CD14-positive monocyte (primary cell): ENCODE measurements around the gene PAPPA. TPM values are rescaled to one million over a fixed set of nuclear protein-coding genes. Genes with fewer than 3 reads are reported as not detected.

Experiments
- DNase-seq, 3 donors: peaks; one replicate each; pipeline ENCODE4 v3.0.0-alpha.2; 2011 to 2022
- H2AFZ ChIP-seq: 2 replicates; pipeline ENCODE4 v1.6.0; 2012; ENCODE audit warnings: mild to moderate bottlenecking, low read depth, low read length, inconsistent platforms; ENCODE audit not compliant: insufficient read depth, poor library complexity, severe bottlenecking
- H3K27ac ChIP-seq, 2 donors: 1 replicate in 1 of 2; 2 replicates in 1 of 2; pipeline ENCODE4 v1.5.1; 2012 to 2013; ENCODE audit warnings: low read length in 2 of 2, control low read depth in 1 of 2, inconsistent platforms in 1 of 2, low read depth in 1 of 2, mild to moderate bottlenecking in 1 of 2
- H3K27me3 ChIP-seq, 2 donors: one replicate each; pipeline versions ENCODE4 v1.6.0 to v1.6.1; 2011 to 2013; ENCODE audit warnings: low read length in 2 of 2; ENCODE audit not compliant: control insufficient read depth in 2 of 2, insufficient read depth in 2 of 2
- H3K36me3 ChIP-seq, 2 donors: replicated peaks in 1 of 2; 1 replicate in 1 of 2; 2 replicates in 1 of 2; pipeline versions ENCODE4 v1.5.1 to v1.6.1; 2012 to 2013; ENCODE audit warnings: low read length in 2 of 2, control low read depth in 1 of 2, inconsistent platforms in 1 of 2, mild to moderate bottlenecking in 1 of 2; ENCODE audit not compliant: insufficient read depth in 2 of 2, control insufficient read depth in 1 of 2
- H3K4me1 ChIP-seq, 2 donors: 1 replicate in 1 of 2; 2 replicates in 1 of 2; pipeline versions ENCODE4 v1.5.1 to v1.6.1; 2012 to 2013; ENCODE audit warnings: low read length in 2 of 2, control low read depth in 1 of 2, inconsistent platforms in 1 of 2, mild to moderate bottlenecking in 1 of 2, moderate library complexity in 1 of 2; ENCODE audit not compliant: insufficient read depth in 2 of 2, control insufficient read depth in 1 of 2
- H3K4me2 ChIP-seq: replicated peaks from 2 replicates; pipeline ENCODE3; 2012; ENCODE audit warnings: low read length, moderate library complexity, mild to moderate bottlenecking; ENCODE audit not compliant: poor library complexity, severe bottlenecking; ENCODE audit errors: extremely low read depth
- H3K4me3 ChIP-seq, 3 experiments: fragments of 200-600 bp in 1 of 3; sonication (generic) in 1 of 3; replicated peaks in 1 of 3; 1 replicate in 2 of 3; 2 replicates in 1 of 3; pipeline ENCODE4 v1.5.1; 2011 to 2013; ENCODE audit warnings: low read length in 3 of 3, mild to moderate bottlenecking in 3 of 3, control low read depth in 2 of 3, low read depth in 2 of 3, inconsistent platforms in 1 of 3, moderate library complexity in 1 of 3
- H3K79me2 ChIP-seq: 2 replicates; pipeline ENCODE4 v1.6.0; 2012; ENCODE audit warnings: mild to moderate bottlenecking, control low read depth, inconsistent platforms, low read length, moderate library complexity; ENCODE audit not compliant: insufficient read depth
- H3K9ac ChIP-seq: 2 replicates; pipeline ENCODE4 v1.6.0; 2017; ENCODE audit warnings: low read length, mild to moderate bottlenecking; ENCODE audit not compliant: insufficient read depth, poor library complexity, severe bottlenecking
- H3K9me3 ChIP-seq, 2 donors: replicated peaks in 1 of 2; 1 replicate in 1 of 2; 2 replicates in 1 of 2; pipeline versions ENCODE4 v1.5.1 to v1.6.1; 2012 to 2013; ENCODE audit warnings: low read length in 2 of 2, control low read depth in 1 of 2; ENCODE audit not compliant: control insufficient read depth in 1 of 2, insufficient read depth in 1 of 2
- H4K20me1 ChIP-seq: 2 replicates; pipeline ENCODE4 v1.6.0; 2012; ENCODE audit warnings: mild to moderate bottlenecking, low read length, control low read depth, moderate library complexity; ENCODE audit not compliant: insufficient read depth
- H3K27ac Mint-ChIP-seq, 7 donors: one replicate each; pipeline ENCODE4 v1.8.0; 2020; ENCODE audit warnings: mild to moderate bottlenecking in 7 of 7, mixed read lengths in 7 of 7, moderate library complexity in 6 of 7, inconsistent platforms in 2 of 7
- H3K27me3 Mint-ChIP-seq, 3 donors: one replicate each; pipeline ENCODE4 v1.8.0; 2021 to 2022; ENCODE audit warnings: low read depth in 3 of 3, mild to moderate bottlenecking in 3 of 3, mixed read lengths in 3 of 3, moderate library complexity in 3 of 3, inconsistent platforms in 1 of 3
- H3K36me3 Mint-ChIP-seq, 2 donors: one replicate each; pipeline ENCODE4 v1.8.0; 2020; ENCODE audit warnings: mixed read lengths in 2 of 2, inconsistent platforms in 1 of 2, mild to moderate bottlenecking in 1 of 2
- H3K4me1 Mint-ChIP-seq: one replicate; pipeline ENCODE4 v1.8.0; 2020; ENCODE audit warnings: mild to moderate bottlenecking, mixed read lengths
- H3K4me3 Mint-ChIP-seq, 2 donors: one replicate each; pipeline ENCODE4 v1.8.0; 2020; ENCODE audit warnings: mild to moderate bottlenecking in 2 of 2, mixed read lengths in 2 of 2, moderate library complexity in 1 of 2
- H3K9me3 Mint-ChIP-seq, 7 donors: one replicate each; pipeline ENCODE4 v1.8.0; 2020 to 2022; ENCODE audit warnings: mixed read lengths in 7 of 7, mild to moderate bottlenecking in 6 of 7, moderate library complexity in 6 of 7, inconsistent platforms in 2 of 7
- CTCF ChIP-seq: fragments of 200-600 bp; IDR thresholded peaks from one replicate; pipeline ENCODE4 v1.8.0; 2022; ENCODE audit warnings: antibody characterized with exemption, mild to moderate bottlenecking
- WGBS: methylation state at CpG from one replicate; pipeline ENCODE4 v1.1.5; 2013; ENCODE audit warnings: missing lambda C conversion rate; ENCODE audit not compliant: insufficient coverage; 5-methylcytosine and 5-hydroxymethylcytosine counted together
- intact Hi-C, 2 donors: fragments of 100-400 bp; cut with micrococcal nuclease; formaldehyde crosslinking; loops; one replicate each; pipeline versions ENCODE4 v1.15.0 to v1.15.1; 2023
- polyA plus RNA-seq, 3 donors: library from polyadenylated mRNA; depleted of rRNA in 1 of 3; unstranded in 2 of 3; stranded (reverse) in 1 of 3; fragments of 300-500 nt in 2 of 3; fragments of >200 nt in 1 of 3; fragmentation: Illumina TruSeq in 2 of 3; gene quantifications; 1 replicate in 2 of 3; 2 replicates in 1 of 3; pipeline ENCODE4 v1.2.3, GENCODE V29; 2012 to 2021

The PAPPA gene
- polyA plus RNA-seq, 3 donors, result not detected

GRCh38 chr9:116379821-116380220, 226.2 kb downstream of the PAPPA start:
- intact Hi-C loops, result no loop called here
- H3K9me3 Mint-ChIP-seq, result peaks cover 0 to 9% (median 0%) of the 10 kb centered on the region in 7 donors

GRCh38 chr9:116380496-116380995, 227.0 kb downstream of the PAPPA start:
- no peak overlapping the region for H3K27ac ChIP-seq
- DNase-seq, result no peak
- H3K36me3 Mint-ChIP-seq, result no peaks in the 10 kb centered on the region
- no peaks in the 10 kb centered on the region for H3K79me2 ChIP-seq
- H3K4me1 ChIP-seq, result no peaks in the 10 kb centered on the region
- H3K27ac Mint-ChIP-seq, result no peak overlapping the region
- no peak overlapping the region for H3K4me2 ChIP-seq
- no peaks in the 10 kb centered on the region for H3K36me3 ChIP-seq
- H3K27me3 ChIP-seq, result no peaks in the 10 kb centered on the region
- H2AFZ ChIP-seq, result no peak overlapping the region
- H3K9me3 Mint-ChIP-seq, result peaks cover 0 to 9% (median 0%) of the 10 kb centered on the region in 7 donors
- no peaks in the 10 kb centered on the region for H3K9me3 ChIP-seq
- no peak overlapping the region for H3K9ac ChIP-seq
- no peak overlapping the region for H3K4me3 ChIP-seq
- no peaks in the 10 kb centered on the region for H3K4me1 Mint-ChIP-seq
- H4K20me1 ChIP-seq, result no peaks in the 10 kb centered on the region
- intact Hi-C loops, result no loop called here
- no peak overlapping the region for H3K4me3 Mint-ChIP-seq
- H3K27me3 Mint-ChIP-seq, result peaks cover 0 to 3% (median 0%) of the 10 kb centered on the region in 3 donors
- TF ChIP-seq CTCF, result no peak

More at GRCh38 chr9:116379821-116380220, 226.2 kb downstream of the PAPPA start:
- Histone ChIP-seq H3K4me1 (no peaks in the 10 kb centered on the region), H3K9ac (no peak overlapping the region), H3K9me3 (no peaks in the 10 kb centered on the region), H3K4me3 (no peak overlapping the region), H2AFZ (no peak overlapping the region), H3K27ac (no peak overlapping the region), H3K27me3 (no peaks in the 10 kb centered on the region), H3K36me3 (no peaks in the 10 kb centered on the region), H3K79me2 (no peaks in the 10 kb centered on the region), H3K4me2 (no peak overlapping the region), H4K20me1 (no peaks in the 10 kb centered on the region)
- no peak overlapping the region for H3K4me3 Mint-ChIP-seq
- H3K27ac Mint-ChIP-seq, result no peak overlapping the region
- peaks cover 0 to 2% (median 0%) of the 10 kb centered on the region in 3 donors for H3K27me3 Mint-ChIP-seq
- H3K4me1 Mint-ChIP-seq, result no peaks in the 10 kb centered on the region
- no CpG with 5 or more reads among the region's 2 CpGs for WGBS
- no peak for TF ChIP-seq CTCF
- DNase-seq, result no peak
- H3K36me3 Mint-ChIP-seq, result no peaks in the 10 kb centered on the region
